Right lung (tissue), 5 donors: ENCODE data around the gene CDC6. TPM values are rescaled to one million over a fixed set of nuclear protein-coding genes. Genes with fewer than 3 reads are reported as not detected.

Source experiments
- DNase-seq, 2 donors: peaks; one replicate each; pipeline ENCODE4 v3.0.0-alpha.2; 2013
- polyA plus RNA-seq, 5 donors: library from polyadenylated mRNA; unstranded; fragments of 120-200 nt; gene quantifications; one replicate each; pipeline versions ENCODE4 v1.2.1 to v1.2.3, GENCODE V29; 2013; ENCODE audit warnings: inconsistent platforms in 1 of 5, low replicate concordance in 1 of 5; ENCODE audit not compliant: insufficient read length in 5 of 5, insufficient read depth in 1 of 5

CDC6 gene
- polyA plus RNA-seq, 5 donors, result 13.6 to 27.7 (median 20.6) TPM

GRCh38 chr17:40350689-40351358, 63.1 kb downstream of the CDC6 start:
- DNase-seq, result no peak

- DNase-seq, result no peak
These were observed 63.9 kb downstream of the CDC6 start for GRCh38 chr17:40351359-40352236.

- DNase-seq, result no peak
These were observed 64.6 kb downstream of the CDC6 start for GRCh38 chr17:40352237-40352778.

GRCh38 chr17:40352779-40353394, 65.2 kb downstream of the CDC6 start:
- DNase-seq, result no peak

Other genes with a start within 250 kb of the CDC6 start
- gene MED24, start 233.5 kb upstream of the CDC6 start, polyA plus RNA-seq, result 100 to 1,000 TPM in 3 of 5 donors, 10 to 100 TPM in 2; 98.3 to 131 (median 111) TPM
- gene THRA, start 224.9 kb upstream of the CDC6 start, polyA plus RNA-seq, result 10 to 100 TPM; 61.9 to 86.3 (median 72.0) TPM
- gene NR1D1, start 187.3 kb upstream of the CDC6 start, polyA plus RNA-seq, result 1 to 10 TPM; 2.3 to 5.2 (median 4.6) TPM
- 100 to 1,000 TPM; 152 to 206 (median 187) TPM for gene MSL1, start 165.9 kb upstream of the CDC6 start, polyA plus RNA-seq
- gene CASC3, start 147.3 kb upstream of the CDC6 start, polyA plus RNA-seq, result 100 to 1,000 TPM in 4 of 5 donors, 10 to 100 TPM in 1; 96.2 to 131 (median 113) TPM
- 10 to 100 TPM in 1 of 5 donors, 1 to 10 TPM in 4; 6.3 to 10.2 (median 8.0) TPM for gene RAPGEFL1, start 110.4 kb upstream of the CDC6 start, polyA plus RNA-seq
- gene WIPF2, start 68.6 kb upstream of the CDC6 start, polyA plus RNA-seq, result 10 to 100 TPM; 25.8 to 33.6 (median 29.9) TPM
- gene RARA, start 21.3 kb downstream of the CDC6 start, polyA plus RNA-seq, result 10 to 100 TPM; 35.5 to 65.3 (median 49.7) TPM
- gene GJD3, start 76.9 kb downstream of the CDC6 start, polyA plus RNA-seq, result under 1 TPM in 1 of 5 donors, not detected in 4; 0.70 TPM
- gene TOP2A, start 130.0 kb downstream of the CDC6 start, polyA plus RNA-seq, result 100 to 1,000 TPM; 106 to 344 (median 189) TPM
- gene IGFBP4, start 155.6 kb downstream of the CDC6 start, polyA plus RNA-seq, result 100 to 1,000 TPM; 154 to 263 (median 207) TPM
- under 1 TPM; 0.05 to 0.28 (median 0.20) TPM for gene TNS4, start 213.7 kb downstream of the CDC6 start, polyA plus RNA-seq